ENCODE data around the gene PRXL2A.

PRXL2A gene

GRCh38 chr10:80462299-80462980 lies 54.1 kb downstream of the PRXL2A start:
- no peak for TF ChIP-seq CTCF (IDR thresholded peaks at IDR 0.05; ENCODE audit: control extremely low read depth, extremely low read depth, low read depth, missing control alignments)
- no peak for DNase-seq (ENCODE audit: extremely low spot score)
- ChIA-PET POLR2A (interaction anchor here (0.6 kb wide), 1 partner anchor 63 kb away, joined by 3 read pairs; no protein-coding TSS in a partner anchor), CTCF (interaction anchor here (1.0 to 50.4 kb wide), 6 partner anchors 8 to 135 kb away, joined by 3 to 1060 read pairs (median 24); no protein-coding TSS in a partner anchor)

- TF ChIP-seq CTCF (IDR thresholded peaks at IDR 0.05; ENCODE audit: control extremely low read depth, extremely low read depth, low read depth, missing control alignments), result no peak
- CTCF ChIA-PET, result interaction anchor here (1.0 to 50.4 kb wide), 7 partner anchors 7 to 135 kb away, joined by 3 to 1060 read pairs (median 13); no protein-coding TSS in a partner anchor
- POLR2A ChIA-PET, result interaction anchor here (0.6 to 1.4 kb wide), 2 partner anchors 42 to 159 kb away, joined by 3 to 4 read pairs; no protein-coding TSS in a partner anchor
- no peak for DNase-seq (ENCODE audit: extremely low spot score)
Measured at GRCh38 chr10:80462981-80463741, 54.8 kb downstream of the PRXL2A start.

- CTCF ChIA-PET, result interaction anchor here (0.7 to 50.4 kb wide), 5 partner anchors 8 to 73 kb away, joined by 3 to 1060 read pairs (median 13); no protein-coding TSS in a partner anchor
- DNase-seq (ENCODE audit: extremely low spot score), result no peak
- POLR2A ChIA-PET, result interaction anchor here (0.6 to 1.4 kb wide), 2 partner anchors 42 to 160 kb away, joined by 3 to 4 read pairs; no protein-coding TSS in a partner anchor
Measured at GRCh38 chr10:80463868-80464267, 55.5 kb downstream of the PRXL2A start.

GRCh38 chr10:80464557-80465450 lies 56.5 kb downstream of the PRXL2A start:
- POLR2A ChIA-PET, result interaction anchor here (0.6 kb wide), 1 partner anchor 9 kb away, joined by 3 read pairs; no protein-coding TSS in a partner anchor
- DNase-seq (ENCODE audit: extremely low spot score), result no peak
- CTCF ChIA-PET, result interaction anchor here (0.7 to 50.4 kb wide), 5 partner anchors 7 to 72 kb away, joined by 3 to 1060 read pairs (median 13); no protein-coding TSS in a partner anchor
- no peak for TF ChIP-seq CTCF (IDR thresholded peaks at IDR 0.05; ENCODE audit: control extremely low read depth, extremely low read depth, low read depth, missing control alignments)

More at GRCh38 chr10:80463868-80464267, 55.5 kb downstream of the PRXL2A start:
- TF ChIP-seq CTCF (IDR thresholded peaks at IDR 0.05; ENCODE audit: control extremely low read depth, extremely low read depth, low read depth, missing control alignments), result no peak

- ChIA-PET CTCF (interaction anchor here (8.1 to 50.4 kb wide), 2 partner anchors 21 to 43 kb away, joined by 55 to 1060 read pairs; no protein-coding TSS in a partner anchor), POLR2A (no interaction called here)
- no peak for TF ChIP-seq CTCF (IDR thresholded peaks at IDR 0.05; ENCODE audit: control extremely low read depth, extremely low read depth, low read depth, missing control alignments)
- DNase-seq (ENCODE audit: extremely low spot score), result no peak
Measured at GRCh38 chr10:80465451-80465835, 57.1 kb downstream of the PRXL2A start.

Measured in GM10248 (cell line).